ENCODE data around the gene TEX35.

TEX35 gene

GRCh38 chr1:178521241-178521640 is 8.3 kb downstream of the TEX35 start:
- DNase-seq, result no peak

GRCh38 chr1:178527117-178527516 is 14.2 kb downstream of the TEX35 start:
- no peak for DNase-seq

- DNase-seq, result no peak
Observed at GRCh38 chr1:178528228-178528952, 15.5 kb downstream of the TEX35 start.

GRCh38 chr1:178528953-178529335 is 16.0 kb downstream of the TEX35 start:
- DNase-seq, result no peak

- no peak for DNase-seq
Observed at GRCh38 chr1:178529364-178530036, 16.6 kb downstream of the TEX35 start.

- DNase-seq, result no peak
Observed at GRCh38 chr1:178530037-178530402, 17.1 kb downstream of the TEX35 start.

- DNase-seq, result no peak
Observed at GRCh38 chr1:178530502-178530901, 17.6 kb downstream of the TEX35 start.

- no peak for DNase-seq
Observed at GRCh38 chr1:178531887-178532286, 19.0 kb downstream of the TEX35 start.

GRCh38 chr1:178532392-178532791 is 19.5 kb downstream of the TEX35 start:
- peak; percentile 69 for DNase-seq

- DNase-seq, result no peak
Observed at GRCh38 chr1:178533121-178533946, 20.4 kb downstream of the TEX35 start.

GRCh38 chr1:178534137-178534868 is 21.4 kb downstream of the TEX35 start:
- no peak for DNase-seq

- no peak for DNase-seq
Observed at GRCh38 chr1:178536329-178536728, 23.4 kb downstream of the TEX35 start.

- no peak for DNase-seq
Observed at GRCh38 chr1:178536844-178537371, 24.0 kb downstream of the TEX35 start.

- DNase-seq, result no peak
Observed at GRCh38 chr1:178537382-178538090, 24.6 kb downstream of the TEX35 start.

GRCh38 chr1:178538192-178538916 is 25.4 kb downstream of the TEX35 start:
- DNase-seq, result no peak

- DNase-seq, result no peak
Observed at GRCh38 chr1:178539291-178539690, 26.4 kb downstream of the TEX35 start.

- DNase-seq, result no peak
Observed at GRCh38 chr1:178540204-178540603, 27.3 kb downstream of the TEX35 start.

GRCh38 chr1:178540646-178541045 is 27.7 kb downstream of the TEX35 start:
- DNase-seq, result no peak

GRCh38 chr1:178541379-178541778 is 28.5 kb downstream of the TEX35 start:
- DNase-seq, result no peak

GRCh38 chr1:178541829-178542553 is 29.1 kb downstream of the TEX35 start:
- peak; percentile 14 for DNase-seq
